Endothelial cell of hepatic sinusoid (primary cell): ENCODE results near the gene DUSP7.
"Not testable (repeated sequence)": the region's sequence is repeated elsewhere in the genome, so short reads cannot be mapped to it uniquely, and the experiment has no call there.

Source experiments
- in situ Hi-C: cut with HindIII; loops from 2 replicates; pipeline ENCODE4 v1.10.0; 2017; ENCODE audit warnings: low sequenced_read_pairs

DUSP7 gene

GRCh38 chr3:52034212-52034611, 22.2 kb downstream of the DUSP7 start:
- in situ Hi-C loops: no loop called here

DNA sequence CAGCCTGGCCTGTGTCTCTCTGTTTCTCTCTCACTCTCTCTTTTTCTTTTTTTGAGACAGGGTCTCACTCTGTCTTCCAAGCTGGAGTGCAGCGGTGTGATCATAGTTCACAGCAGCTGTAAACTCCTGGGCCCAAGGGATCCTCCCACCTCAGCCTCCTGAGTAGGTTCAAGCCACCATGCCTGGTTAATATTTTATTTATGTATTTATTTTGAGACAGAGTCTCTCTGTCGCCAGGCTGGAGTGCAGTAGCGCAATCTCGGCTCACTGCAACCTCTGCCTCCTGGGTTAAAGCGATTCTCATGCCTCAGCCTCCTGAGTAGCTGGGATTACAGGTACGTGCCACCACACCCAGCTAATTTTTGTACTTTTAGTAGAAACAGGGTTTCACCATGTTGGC, 22.6 kb downstream of the DUSP7 start:
- in situ Hi-C loops: not testable (repeated sequence)

DNA sequence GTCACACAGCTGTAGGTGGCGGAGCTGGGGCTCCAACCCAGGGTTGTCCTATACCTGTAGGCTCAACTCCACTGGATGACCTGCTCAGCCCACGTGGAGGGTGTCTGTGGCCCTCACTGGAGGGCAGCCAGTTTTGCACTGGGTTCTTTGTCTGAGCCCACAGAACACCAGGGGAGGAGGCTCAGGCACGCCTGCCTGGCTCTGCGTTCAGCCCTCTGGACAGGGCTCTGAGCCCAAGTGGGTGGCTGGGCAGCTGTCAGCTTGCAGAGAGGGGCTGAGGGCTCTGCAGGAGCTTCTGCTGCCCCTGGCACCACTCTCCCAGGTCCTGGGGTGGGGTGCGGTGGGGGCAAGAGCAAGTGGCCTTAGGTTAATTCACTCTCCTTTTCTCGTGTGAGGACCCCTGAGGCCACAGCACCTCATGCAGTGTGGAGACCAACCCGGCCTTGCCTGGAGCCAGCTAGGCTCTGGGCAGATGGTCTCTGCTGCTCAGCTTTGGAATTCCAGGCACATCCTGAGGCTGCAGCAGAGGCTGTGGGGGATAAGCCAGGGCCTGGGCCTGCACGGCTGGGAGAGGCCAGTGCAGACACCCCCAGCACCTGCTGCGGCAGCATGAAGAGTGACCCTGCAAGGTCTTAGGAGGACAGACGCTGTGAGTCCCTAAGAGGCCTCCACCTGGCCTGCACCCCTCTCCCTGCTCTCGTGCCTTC, 23.5 kb downstream of the DUSP7 start:
- in situ Hi-C loops: no loop called here

DNA sequence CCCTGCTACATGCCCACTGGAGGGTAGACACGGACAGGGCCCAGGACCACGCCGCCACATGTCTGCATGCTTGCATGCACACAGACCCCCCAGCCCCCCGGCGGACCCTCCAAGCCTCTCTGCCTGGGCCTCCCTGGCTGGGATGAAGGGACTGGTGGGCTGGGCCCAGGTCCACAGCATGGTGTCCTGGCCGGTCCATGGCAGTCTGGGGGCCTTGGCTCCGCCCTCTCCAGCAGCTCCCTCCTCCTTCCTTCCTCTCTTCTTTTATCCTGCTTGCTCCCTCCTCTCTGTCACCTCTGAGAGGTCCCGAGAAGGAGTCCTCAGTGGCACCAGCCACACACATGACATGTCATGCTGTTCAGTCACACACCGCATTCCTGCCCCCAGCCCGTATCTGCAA, 24.5 kb downstream of the DUSP7 start:
- in situ Hi-C loops: no loop called here

- in situ Hi-C loops: no loop called here
These were observed 25.6 kb downstream of the DUSP7 start for GRCh38 chr3:52030714-52031310.

DNA sequence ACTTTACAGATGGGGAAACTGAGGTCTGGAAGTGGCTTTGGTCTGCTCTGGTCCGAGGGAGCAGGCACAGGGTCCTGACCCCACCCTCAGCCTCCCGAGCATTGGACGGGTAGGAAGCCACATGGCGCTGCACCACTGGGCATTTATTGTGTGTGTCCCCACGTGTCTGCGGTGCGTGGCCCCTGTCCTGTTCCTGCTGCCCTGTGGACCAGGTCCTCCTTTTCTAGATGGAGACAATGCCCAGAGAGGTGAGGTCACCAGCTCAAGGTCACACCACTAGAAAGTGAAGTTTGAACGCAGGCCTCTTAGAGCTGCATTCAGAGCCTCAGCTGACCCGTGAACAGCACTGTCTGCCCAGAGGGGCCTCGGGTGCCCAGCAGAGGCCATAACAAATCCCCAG, 26.8 kb downstream of the DUSP7 start:
- in situ Hi-C loops: no loop called here

- in situ Hi-C loops: no loop called here
These were observed 27.3 kb downstream of the DUSP7 start for GRCh38 chr3:52029053-52029452.

- in situ Hi-C loops: no loop called here
These were observed 27.8 kb downstream of the DUSP7 start for GRCh38 chr3:52028572-52028971.

GRCh38 chr3:52026041-52026440, 30.3 kb downstream of the DUSP7 start:
- in situ Hi-C loops: no loop called here

DNA sequence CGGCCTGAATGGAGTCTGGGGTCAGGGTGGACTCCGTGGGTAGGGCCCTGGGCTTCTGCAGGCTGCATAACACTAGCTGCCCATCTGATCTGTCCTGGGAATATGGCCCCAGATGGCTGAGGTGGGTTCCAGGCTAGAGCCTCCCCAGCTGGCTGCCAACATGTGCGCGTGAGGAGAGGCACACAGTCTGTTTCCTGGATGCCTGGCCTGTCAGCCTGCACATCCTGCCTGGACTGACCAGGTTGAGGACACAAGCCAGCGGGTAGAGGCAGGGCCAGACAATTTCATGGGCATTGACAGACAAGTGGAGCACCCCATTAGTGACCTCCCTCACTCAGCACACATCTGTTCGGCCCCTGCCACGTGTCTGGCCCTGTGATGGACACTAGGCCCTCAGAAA, 30.9 kb downstream of the DUSP7 start:
- in situ Hi-C loops: no loop called here

GRCh38 chr3:52024765-52025452, 31.5 kb downstream of the DUSP7 start:
- in situ Hi-C loops: no loop called here

DNA sequence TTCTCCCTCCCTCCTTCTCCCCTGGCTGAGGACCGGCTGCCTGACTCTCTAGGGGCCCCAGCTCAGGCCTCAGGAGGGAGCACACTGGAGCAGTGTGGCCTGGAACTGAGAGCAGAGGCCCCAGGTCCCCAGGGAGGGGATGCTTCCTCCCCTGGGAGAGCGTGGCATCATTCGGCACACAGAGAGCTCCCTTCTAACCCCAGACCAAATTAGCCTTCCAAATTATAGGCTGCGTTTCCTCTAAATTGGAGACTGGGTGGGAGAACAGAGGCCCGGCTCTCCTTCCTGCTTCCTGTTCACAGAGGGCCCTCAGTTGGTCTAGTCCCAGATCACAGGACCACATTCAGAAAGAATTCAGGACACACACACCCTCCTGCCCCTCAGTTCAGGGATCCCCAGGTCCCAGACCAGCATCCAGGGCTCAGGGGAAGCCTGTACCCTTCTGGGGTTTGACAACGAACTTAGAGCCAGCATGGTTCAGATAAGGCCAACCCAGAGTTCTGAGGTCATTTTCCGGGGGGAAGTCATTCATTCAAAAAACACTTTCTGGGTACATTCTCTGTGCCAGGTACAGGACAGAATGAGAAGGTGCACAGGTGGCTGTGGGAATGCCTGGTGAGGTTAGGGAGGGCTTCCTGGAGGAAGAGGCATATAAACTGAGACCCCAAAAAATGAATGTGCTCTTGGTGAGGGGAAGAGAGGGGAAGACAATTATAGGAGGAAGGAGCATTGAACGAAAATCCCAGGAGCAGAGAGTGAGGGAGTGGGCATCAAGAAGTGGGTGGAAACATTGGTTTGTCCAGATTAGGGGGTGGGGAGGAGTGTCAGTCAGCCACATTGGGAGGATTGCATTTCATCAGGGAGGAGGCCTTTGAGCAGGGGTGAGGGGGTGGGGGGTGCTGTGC, 32.3 kb downstream of the DUSP7 start:
- in situ Hi-C loops: no loop called here

GRCh38 chr3:52023101-52023770, 33.1 kb downstream of the DUSP7 start:
- in situ Hi-C loops: no loop called here

DNA sequence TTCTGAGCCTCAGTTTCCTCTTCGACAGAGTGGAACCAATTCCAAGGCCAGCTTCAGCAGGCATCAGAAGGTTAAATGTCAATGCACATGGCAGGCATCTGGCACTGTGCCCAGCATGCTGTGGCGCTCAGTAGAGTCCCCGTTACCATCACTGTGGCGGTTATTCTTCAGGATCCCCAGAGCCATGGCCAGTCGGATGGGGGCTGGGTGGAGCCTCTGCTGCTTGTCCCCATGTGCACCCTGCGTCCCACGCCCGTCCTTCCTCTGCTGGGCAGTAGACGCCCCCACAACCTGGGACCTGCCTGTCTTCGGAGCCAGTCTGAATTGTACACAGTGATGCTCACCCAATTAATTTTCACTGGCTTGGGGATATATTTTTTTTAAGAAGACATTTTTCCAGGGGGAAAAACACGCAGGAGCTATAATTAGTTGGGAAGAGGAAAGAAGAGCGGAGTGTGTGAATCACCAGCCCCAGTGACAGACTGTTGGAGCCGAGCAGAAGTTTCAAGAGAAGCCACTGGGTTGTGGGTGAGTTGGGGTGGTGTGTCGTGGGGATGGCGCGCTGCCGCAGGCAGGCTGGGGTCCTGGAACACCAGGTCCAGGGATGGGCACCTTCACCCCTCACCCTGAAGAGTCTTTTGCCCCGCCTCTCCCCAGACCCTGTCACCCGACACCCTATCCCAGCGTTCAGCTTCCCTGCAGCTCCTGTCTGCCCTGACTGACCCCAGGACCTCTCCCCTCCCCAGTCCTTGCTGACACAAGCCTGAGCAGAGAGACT, 33.9 kb downstream of the DUSP7 start:
- in situ Hi-C loops: no loop called here

DNA sequence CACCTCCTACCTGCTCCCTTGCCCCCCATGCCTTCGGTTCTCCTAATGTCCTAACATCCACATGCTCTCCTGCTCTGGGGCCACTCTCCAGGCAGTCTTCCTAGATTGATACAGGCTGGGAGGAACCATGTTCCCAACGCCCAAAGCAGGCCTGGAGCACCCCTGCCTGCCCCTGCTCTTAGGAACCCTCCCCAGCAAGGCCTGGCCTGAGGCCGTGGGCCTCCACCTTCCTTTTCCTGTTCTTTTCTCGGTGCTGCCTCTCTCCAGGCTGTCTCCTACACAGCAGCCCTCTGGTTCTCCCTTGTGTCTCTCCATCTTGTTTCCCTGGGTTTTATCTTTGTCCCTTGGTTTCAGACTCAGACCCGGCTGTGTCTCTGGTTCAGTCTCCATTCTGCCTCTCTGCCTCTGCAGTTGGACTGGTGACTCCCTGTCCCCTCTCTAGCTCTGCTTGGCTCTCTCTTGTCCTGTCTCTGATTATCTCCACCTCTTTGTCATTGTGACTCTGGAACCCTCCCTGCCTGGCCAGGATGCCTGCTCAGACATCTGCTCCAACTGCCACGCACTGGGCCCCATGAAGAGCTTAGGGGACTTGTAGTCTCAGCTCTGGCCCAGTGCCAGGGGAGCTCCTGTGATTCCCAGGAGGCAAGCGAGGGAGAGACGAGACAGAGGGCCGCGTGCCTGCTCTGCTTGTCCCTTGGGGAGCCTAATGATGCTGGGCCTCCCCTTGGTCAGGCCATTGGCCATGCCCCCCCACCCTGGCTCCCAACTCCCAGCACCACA, 34.7 kb downstream of the DUSP7 start:
- in situ Hi-C loops: no loop called here

- in situ Hi-C loops: no loop called here
These were observed 35.6 kb downstream of the DUSP7 start for GRCh38 chr3:52020796-52021195.

DNA sequence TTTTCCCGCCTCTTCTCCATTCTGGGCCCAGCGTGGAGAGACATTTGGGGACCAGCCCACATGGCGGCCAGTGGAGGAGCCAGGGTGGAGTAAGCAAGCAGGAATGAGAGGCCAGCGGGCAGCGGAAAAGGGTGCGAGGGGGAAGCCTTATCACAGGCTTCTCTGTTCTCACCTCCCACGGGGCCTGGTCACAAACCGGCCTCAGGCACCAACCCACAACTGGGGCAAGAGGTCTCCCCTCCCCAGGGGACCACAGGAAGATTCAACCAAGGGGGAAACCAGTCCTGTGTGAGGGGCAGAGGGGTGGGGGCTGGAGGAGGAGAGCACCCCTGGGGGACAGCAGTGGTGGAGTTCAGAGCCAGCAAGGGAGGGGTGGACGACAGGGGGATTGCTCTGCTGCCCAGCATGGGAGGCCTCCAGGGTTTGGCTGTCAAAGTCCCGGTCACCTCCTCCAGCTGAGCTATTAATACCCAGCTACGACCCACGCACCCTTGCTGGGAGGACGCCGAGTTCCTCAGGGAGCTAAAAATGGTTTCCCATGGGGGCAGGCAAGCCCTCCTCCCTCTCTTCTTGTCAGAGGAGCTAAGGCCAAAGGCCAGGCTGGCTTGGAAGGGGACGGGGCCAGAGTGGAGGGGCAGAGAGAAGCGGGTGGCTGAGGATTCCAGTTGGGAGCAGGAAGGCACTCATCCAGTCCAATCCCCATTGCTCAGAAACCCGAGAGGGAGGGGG, 36.9 kb downstream of the DUSP7 start:
- in situ Hi-C loops: no loop called here

- in situ Hi-C loops: no loop called here
These were observed 37.9 kb downstream of the DUSP7 start for GRCh38 chr3:52018319-52019000.
